DND-41 (cell line): ENCODE results near the gene GALNT12.

Source experiments
- ATAC-seq: fragments of 200-7000 bp; cut with Tn5 transposase; 3 replicates; pipeline ENCODE4 v1.9.1; 2021; ENCODE audit warnings: low read depth; ENCODE audit not compliant: insufficient read depth
- DNase-seq: peaks from one replicate; pipeline ENCODE4 v3.0.0-alpha.2; 2020
- H2AFZ ChIP-seq: 2 replicates; pipeline ENCODE4 v1.6.0; 2012; ENCODE audit warnings: low read depth, low read length
- H3K27ac ChIP-seq: 2 replicates; pipeline ENCODE4 v1.5.1; 2012; ENCODE audit warnings: low read length, inconsistent platforms
- H3K27me3 ChIP-seq: fragments of 200-600 bp; sonication (generic); 2 replicates; pipeline ENCODE4 v1.6.0; 2012; ENCODE audit warnings: low read length, mild to moderate bottlenecking, inconsistent platforms; ENCODE audit not compliant: insufficient read depth, poor library complexity
- H3K36me3 ChIP-seq: 2 replicates; pipeline ENCODE4 v1.5.1; 2012; ENCODE audit warnings: low read length, inconsistent platforms; ENCODE audit not compliant: insufficient read depth
- H3K4me1 ChIP-seq: 2 replicates; pipeline ENCODE4 v1.5.1; 2012; ENCODE audit warnings: mild to moderate bottlenecking, low read length; ENCODE audit not compliant: insufficient read depth
- H3K4me2 ChIP-seq: 2 replicates; pipeline ENCODE4 v1.6.0; 2012; ENCODE audit warnings: mild to moderate bottlenecking, moderate library complexity, low read length, inconsistent platforms; ENCODE audit not compliant: insufficient read depth
- H3K4me3 ChIP-seq, 2 experiments: fragments of 200-600 bp in 1 of 2; shearing (Covaris generic) in 1 of 2; 2 replicates each; pipeline ENCODE4 v1.5.1; 2012 to 2016; ENCODE audit warnings: inconsistent platforms in 2 of 2, low read length in 2 of 2, mild to moderate bottlenecking in 2 of 2, low read depth in 1 of 2, moderate library complexity in 1 of 2
- H3K79me2 ChIP-seq: 2 replicates; pipeline ENCODE4 v1.6.0; 2012; ENCODE audit warnings: low read length, inconsistent platforms; ENCODE audit not compliant: insufficient read depth
- H3K9ac ChIP-seq: 2 replicates; pipeline ENCODE4 v1.6.0; 2012; ENCODE audit warnings: low read depth, mild to moderate bottlenecking, inconsistent platforms, low read length, moderate library complexity
- H3K9me3 ChIP-seq: 2 replicates; pipeline ENCODE4 v1.5.1; 2012; ENCODE audit warnings: low read length, moderate library complexity, mild to moderate bottlenecking, inconsistent platforms; ENCODE audit not compliant: insufficient read depth, severe bottlenecking
- H4K20me1 ChIP-seq: 2 replicates; pipeline ENCODE4 v1.6.0; 2012; ENCODE audit warnings: low read length; ENCODE audit not compliant: insufficient read depth
- EZH2 ChIP-seq: IDR thresholded peaks from 3 replicates; pipeline ENCODE4 v1.6.1; 2012; ENCODE audit warnings: borderline replicate concordance, low read depth, mild to moderate bottlenecking, moderate library complexity, low read length, inconsistent platforms; ENCODE audit not compliant: severe bottlenecking
- TF ChIP-seq, protein P1 (sequence below): IDR thresholded peaks from 2 replicates; pipeline ENCODE4 v1.5.1; 2012; ENCODE audit warnings: borderline replicate concordance, low read length, moderate library complexity, mild to moderate bottlenecking; ENCODE audit not compliant: poor library complexity, severe bottlenecking; ENCODE audit errors: extremely low read depth

GALNT12 gene

DNA sequence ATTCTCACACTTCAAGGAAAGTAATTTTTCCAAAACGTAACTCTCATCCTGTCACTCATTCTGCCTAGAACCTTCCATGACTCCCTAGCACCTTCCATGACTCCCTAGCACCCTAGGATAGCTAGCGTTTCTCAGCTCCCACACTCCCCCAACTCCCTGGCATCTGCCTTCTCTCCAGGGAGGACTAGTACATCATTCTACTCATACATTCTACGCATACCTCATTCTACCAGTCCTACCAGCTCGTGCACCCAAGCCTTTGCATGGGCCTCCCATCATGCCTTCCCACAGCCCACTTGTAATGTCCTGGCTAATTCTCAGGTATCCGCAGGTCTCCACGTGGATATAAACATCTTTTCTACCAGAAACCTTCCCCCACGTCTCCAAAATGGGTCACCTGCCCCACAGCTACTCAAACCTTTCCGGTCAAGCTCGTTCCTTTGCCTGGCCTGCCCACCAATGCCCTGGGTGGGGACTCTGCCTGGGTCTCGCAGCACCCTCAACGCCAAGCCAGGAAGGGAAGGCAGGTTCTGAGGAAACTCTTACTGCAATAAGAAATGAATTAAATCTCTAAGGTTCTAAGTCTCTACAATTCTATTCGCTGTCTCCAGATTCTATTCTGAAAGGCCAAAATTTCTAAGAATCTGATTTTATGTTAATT, 12.0 kb upstream of the GALNT12 start:
- peaks cover 20% of the 10 kb centered on the region for H3K4me1 ChIP-seq
- no peaks in the 10 kb centered on the region for H3K9me3 ChIP-seq
- H3K9ac ChIP-seq = peak overlapping the region; percentile 53
- no peak for TF ChIP-seq EZH2
- TF ChIP-seq, protein P1, sequence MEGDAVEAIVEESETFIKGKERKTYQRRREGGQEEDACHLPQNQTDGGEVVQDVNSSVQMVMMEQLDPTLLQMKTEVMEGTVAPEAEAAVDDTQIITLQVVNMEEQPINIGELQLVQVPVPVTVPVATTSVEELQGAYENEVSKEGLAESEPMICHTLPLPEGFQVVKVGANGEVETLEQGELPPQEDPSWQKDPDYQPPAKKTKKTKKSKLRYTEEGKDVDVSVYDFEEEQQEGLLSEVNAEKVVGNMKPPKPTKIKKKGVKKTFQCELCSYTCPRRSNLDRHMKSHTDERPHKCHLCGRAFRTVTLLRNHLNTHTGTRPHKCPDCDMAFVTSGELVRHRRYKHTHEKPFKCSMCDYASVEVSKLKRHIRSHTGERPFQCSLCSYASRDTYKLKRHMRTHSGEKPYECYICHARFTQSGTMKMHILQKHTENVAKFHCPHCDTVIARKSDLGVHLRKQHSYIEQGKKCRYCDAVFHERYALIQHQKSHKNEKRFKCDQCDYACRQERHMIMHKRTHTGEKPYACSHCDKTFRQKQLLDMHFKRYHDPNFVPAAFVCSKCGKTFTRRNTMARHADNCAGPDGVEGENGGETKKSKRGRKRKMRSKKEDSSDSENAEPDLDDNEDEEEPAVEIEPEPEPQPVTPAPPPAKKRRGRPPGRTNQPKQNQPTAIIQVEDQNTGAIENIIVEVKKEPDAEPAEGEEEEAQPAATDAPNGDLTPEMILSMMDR = no peak
- ATAC-seq = no peak
- no peaks in the 10 kb centered on the region for H3K36me3 ChIP-seq
- DNase-seq = no peak
- peaks cover 8% of the 10 kb centered on the region for H3K27me3 ChIP-seq
- no peak overlapping the region for H3K27ac ChIP-seq
- H3K4me3 ChIP-seq = peak overlapping the region; percentile 21 to 59; a peak in 3 of 4 replicates
- H3K4me2 ChIP-seq = peak overlapping the region; percentile 75
- no peaks in the 10 kb centered on the region for H3K79me2 ChIP-seq
- peak overlapping the region; percentile 68 for H2AFZ ChIP-seq
- H4K20me1 ChIP-seq = no peaks in the 10 kb centered on the region

DNA sequence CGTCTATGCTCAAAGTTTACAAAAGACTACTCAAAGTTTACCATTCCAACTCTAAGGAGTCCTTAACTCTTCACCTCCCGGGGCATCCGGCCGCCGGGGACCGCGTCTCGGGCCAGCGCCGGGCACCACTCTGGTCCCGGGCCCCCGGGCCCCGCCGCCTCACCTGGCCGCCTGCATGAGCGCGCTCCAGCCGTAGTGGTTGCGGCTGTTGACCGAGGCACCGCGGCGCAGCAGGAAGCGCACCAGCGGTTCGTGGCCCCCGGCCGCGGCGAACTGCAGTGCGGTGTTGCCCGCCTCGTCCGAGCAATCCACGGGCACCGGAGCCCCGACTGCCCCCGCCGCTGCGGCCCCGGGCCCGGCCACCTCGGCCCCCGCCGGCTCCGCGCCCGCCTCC, 11.5 kb upstream of the GALNT12 start:
- peak overlapping the region; percentile 21 to 59; a peak in 3 of 4 replicates for H3K4me3 ChIP-seq
- no peaks in the 10 kb centered on the region for H3K9me3 ChIP-seq
- DNase-seq (no peak), ATAC-seq (no peak)
- TF ChIP-seq EZH2 = peak; percentile 47
- TF ChIP-seq, protein P1 = no peak
- H3K4me2 ChIP-seq = peak overlapping the region; percentile 75
- H3K27ac ChIP-seq = no peak overlapping the region
- H4K20me1 ChIP-seq = no peaks in the 10 kb centered on the region
- H3K79me2 ChIP-seq = no peaks in the 10 kb centered on the region
- peak overlapping the region; percentile 68 for H2AFZ ChIP-seq
- no peaks in the 10 kb centered on the region for H3K36me3 ChIP-seq
- peak overlapping the region; percentile 53 for H3K9ac ChIP-seq
- H3K27me3 ChIP-seq = peaks cover 8% of the 10 kb centered on the region
- H3K4me1 ChIP-seq = peaks cover 20% of the 10 kb centered on the region

DNA sequence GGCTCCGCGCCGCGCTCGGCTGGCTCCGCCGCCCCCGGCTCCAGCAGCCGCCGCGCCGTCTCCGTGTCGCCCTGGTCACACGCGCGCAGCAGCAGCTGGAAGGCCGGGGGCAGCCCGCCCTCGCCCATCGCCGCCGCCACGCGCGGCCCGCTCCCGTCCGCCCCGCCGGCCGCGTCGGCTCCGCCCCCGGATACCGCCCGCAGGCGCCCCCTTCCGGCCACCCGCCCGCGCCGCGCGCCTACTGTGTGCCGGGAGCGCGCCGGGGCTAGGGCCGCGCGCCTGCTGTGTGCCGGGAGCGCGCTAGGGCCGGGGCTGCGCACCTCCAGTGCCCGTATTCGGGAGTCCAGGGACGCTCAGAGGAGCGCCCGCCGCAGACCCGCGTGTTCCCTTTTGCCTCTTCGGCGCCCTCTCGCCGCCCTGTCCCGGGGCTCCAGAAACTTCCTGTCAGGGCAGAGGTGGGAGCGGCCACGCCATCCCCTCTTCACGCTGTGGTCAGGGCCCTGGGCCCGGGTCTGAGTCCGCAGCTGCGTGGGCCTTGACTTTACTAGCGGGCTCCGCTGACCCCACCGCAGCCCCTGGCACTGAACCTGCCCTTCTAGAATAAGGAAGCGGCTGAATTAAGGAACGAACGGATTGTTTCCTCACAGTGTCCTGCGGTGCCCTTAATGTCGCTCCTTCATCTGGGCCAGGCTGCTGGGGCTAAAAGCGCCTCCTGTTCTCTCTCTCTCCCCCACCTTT, 10.9 kb upstream of the GALNT12 start, which contains the start of gene ANKS6:
Gene ANKS6 (minus strand): TSS at position 192 of the 738 bp plus-strand sequence. CDS start 64 bp downstream, at position 128.
- H3K27ac ChIP-seq = no peak within 1 kb of the TSS
- DNase-seq = peak; percentile 65
- H3K4me2 ChIP-seq = peak within 1 kb of the TSS; percentile 75
- no peaks in the 10 kb centered on the region for H3K79me2 ChIP-seq
- no peak for TF ChIP-seq EZH2
- TF ChIP-seq, protein P1 = peak; percentile 52
- peak within 1 kb of the TSS; percentile 83 for H2AFZ ChIP-seq
- no peaks in the 10 kb centered on the region for H3K9me3 ChIP-seq
- no peaks in the 10 kb centered on the region for H3K36me3 ChIP-seq
- peak within 1 kb of the TSS; percentile 21 to 59; a peak in 3 of 4 replicates for H3K4me3 ChIP-seq
- H3K27me3 ChIP-seq = peaks cover 9% of the 10 kb centered on the region
- H3K4me1 ChIP-seq = peaks cover 20% of the 10 kb centered on the region
- peak within 1 kb of the TSS; percentile 59 for H3K9ac ChIP-seq
- peak; percentile 91 for ATAC-seq
- no peaks in the 10 kb centered on the region for H4K20me1 ChIP-seq
